22Rv1 (cell line): ENCODE measurements around the gene GTF2I.

Experiments
- CTCF ChIP-seq: fragments of 450-650 bp; IDR thresholded peaks from 2 replicates; pipeline ENCODE4 v1.5.1; 2017; ENCODE audit warnings: mild to moderate bottlenecking
- ZFX ChIP-seq: fragments of 450-650 bp; IDR thresholded peaks from 2 replicates; pipeline ENCODE4 v1.6.1; 2017; ENCODE audit warnings: antibody characterized with exemption, borderline replicate concordance

GRCh38 chr7:74658178-74659004 lies 873 bp downstream of the GTF2I start:
- no peak for TF ChIP-seq CTCF
- TF ChIP-seq ZFX, result no peak
